ENCODE measurements around the gene HDAC10. TPM values are rescaled to one million over a fixed set of nuclear protein-coding genes. Genes with fewer than 3 reads are reported as not detected.
"Not testable (repeated sequence)": the region's sequence is repeated elsewhere in the genome, so short reads cannot be mapped to it uniquely, and the experiment has no call there.

The HDAC10 gene
- total RNA-seq, 1 donor from 2014 or later, result 24.4 TPM

- no peak for DNase-seq (ENCODE audit: low spot score)
These were observed 34.6 kb upstream of the HDAC10 start for GRCh38 chr22:50285568-50286229.

GRCh38 chr22:50284479-50284878 lies 33.4 kb upstream of the HDAC10 start:
- DNase-seq (ENCODE audit: low spot score), result no peak

GRCh38 chr22:50283821-50284220 lies 32.8 kb upstream of the HDAC10 start:
- DNase-seq (ENCODE audit: low spot score), result no peak

- DNase-seq (ENCODE audit: low spot score), result no peak
These were observed 31.5 kb upstream of the HDAC10 start for GRCh38 chr22:50282361-50283155.

- DNase-seq (ENCODE audit: low spot score), result no peak
These were observed 30.9 kb upstream of the HDAC10 start for GRCh38 chr22:50281957-50282356.

- no peak for DNase-seq (ENCODE audit: low spot score)
These were observed 30.3 kb upstream of the HDAC10 start for GRCh38 chr22:50281384-50281760.

- no peak for DNase-seq (ENCODE audit: low spot score)
These were observed 29.8 kb upstream of the HDAC10 start for GRCh38 chr22:50280708-50281383.

GRCh38 chr22:50280022-50280707 lies 29.1 kb upstream of the HDAC10 start:
- DNase-seq (ENCODE audit: low spot score), result no peak

GRCh38 chr22:50278956-50279619 lies 28.0 kb upstream of the HDAC10 start:
- DNase-seq (ENCODE audit: low spot score), result no peak

- no peak for DNase-seq (ENCODE audit: low spot score)
These were observed 27.4 kb upstream of the HDAC10 start for GRCh38 chr22:50278461-50278860.

GRCh38 chr22:50277761-50278160 lies 26.7 kb upstream of the HDAC10 start:
- DNase-seq (ENCODE audit: low spot score), result no peak

- no peak for DNase-seq (ENCODE audit: low spot score)
These were observed 25.1 kb upstream of the HDAC10 start for GRCh38 chr22:50276143-50276542.

GRCh38 chr22:50275181-50276055 lies 24.4 kb upstream of the HDAC10 start:
- DNase-seq (ENCODE audit: low spot score), result no peak

- no peak for DNase-seq (ENCODE audit: low spot score)
These were observed 23.7 kb upstream of the HDAC10 start for GRCh38 chr22:50274771-50275170.

- no peak for DNase-seq (ENCODE audit: low spot score)
These were observed 23.2 kb upstream of the HDAC10 start for GRCh38 chr22:50274311-50274710.

GRCh38 chr22:50273781-50274180 lies 22.7 kb upstream of the HDAC10 start:
- DNase-seq (ENCODE audit: low spot score), result not testable (repeated sequence)

GRCh38 chr22:50273352-50273751 lies 22.3 kb upstream of the HDAC10 start:
- DNase-seq (ENCODE audit: low spot score), result not testable (repeated sequence)

GRCh38 chr22:50272044-50272802 lies 21.2 kb upstream of the HDAC10 start:
- DNase-seq (ENCODE audit: low spot score), result no peak

- no peak for DNase-seq (ENCODE audit: low spot score)
These were observed 20.5 kb upstream of the HDAC10 start for GRCh38 chr22:50271519-50271970.
